OCI-LY1 (cell line): ENCODE measurements around the gene TP53AIP1.

Experiments
- EZH2 ChIP-seq: fragments of 200-600 bp; sonication (generic), shearing (Covaris generic); IDR thresholded peaks from 2 replicates; pipeline ENCODE4 v1.8.0; 2017; ENCODE audit warnings: borderline replicate concordance, mixed run types, mild to moderate bottlenecking, antibody characterized with exemption, low read length, moderate library complexity, mixed read lengths
- TF ChIP-seq, protein P1 (sequence below): fragments of 200-600 bp; sonication (generic), shearing (Covaris generic); IDR thresholded peaks from 2 replicates; pipeline ENCODE4 v1.5.1; 2017; ENCODE audit warnings: mild to moderate bottlenecking, antibody characterized with exemption, low read length, moderate library complexity, mixed read lengths

GRCh38 chr11:128948583-128948982 is 5.9 kb upstream of the TP53AIP1 start:
- TF ChIP-seq, protein P1, sequence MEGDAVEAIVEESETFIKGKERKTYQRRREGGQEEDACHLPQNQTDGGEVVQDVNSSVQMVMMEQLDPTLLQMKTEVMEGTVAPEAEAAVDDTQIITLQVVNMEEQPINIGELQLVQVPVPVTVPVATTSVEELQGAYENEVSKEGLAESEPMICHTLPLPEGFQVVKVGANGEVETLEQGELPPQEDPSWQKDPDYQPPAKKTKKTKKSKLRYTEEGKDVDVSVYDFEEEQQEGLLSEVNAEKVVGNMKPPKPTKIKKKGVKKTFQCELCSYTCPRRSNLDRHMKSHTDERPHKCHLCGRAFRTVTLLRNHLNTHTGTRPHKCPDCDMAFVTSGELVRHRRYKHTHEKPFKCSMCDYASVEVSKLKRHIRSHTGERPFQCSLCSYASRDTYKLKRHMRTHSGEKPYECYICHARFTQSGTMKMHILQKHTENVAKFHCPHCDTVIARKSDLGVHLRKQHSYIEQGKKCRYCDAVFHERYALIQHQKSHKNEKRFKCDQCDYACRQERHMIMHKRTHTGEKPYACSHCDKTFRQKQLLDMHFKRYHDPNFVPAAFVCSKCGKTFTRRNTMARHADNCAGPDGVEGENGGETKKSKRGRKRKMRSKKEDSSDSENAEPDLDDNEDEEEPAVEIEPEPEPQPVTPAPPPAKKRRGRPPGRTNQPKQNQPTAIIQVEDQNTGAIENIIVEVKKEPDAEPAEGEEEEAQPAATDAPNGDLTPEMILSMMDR = no peak
- TF ChIP-seq EZH2 = no peak
